ENCODE results near the gene ZNF524.

ZNF524 gene, protein sequence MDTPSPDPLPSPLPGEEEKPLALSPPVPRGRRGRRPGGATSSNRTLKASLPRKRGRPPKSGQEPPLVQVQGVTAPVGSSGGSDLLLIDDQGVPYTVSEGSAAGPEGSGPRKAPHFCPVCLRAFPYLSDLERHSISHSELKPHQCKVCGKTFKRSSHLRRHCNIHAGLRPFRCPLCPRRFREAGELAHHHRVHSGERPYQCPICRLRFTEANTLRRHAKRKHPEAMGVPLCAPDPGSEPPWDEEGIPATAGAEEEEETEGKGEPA
- long read RNA-seq, transcript ZNF524-201 (2 exons, 1,102 nt): major isoform, 88 of 89 reads
- long read RNA-seq, partial matches to known transcripts: 0 of 89 reads
- long read RNA-seq, other reads (novel, unspliced or antisense): 0 of 89 reads

DNA sequence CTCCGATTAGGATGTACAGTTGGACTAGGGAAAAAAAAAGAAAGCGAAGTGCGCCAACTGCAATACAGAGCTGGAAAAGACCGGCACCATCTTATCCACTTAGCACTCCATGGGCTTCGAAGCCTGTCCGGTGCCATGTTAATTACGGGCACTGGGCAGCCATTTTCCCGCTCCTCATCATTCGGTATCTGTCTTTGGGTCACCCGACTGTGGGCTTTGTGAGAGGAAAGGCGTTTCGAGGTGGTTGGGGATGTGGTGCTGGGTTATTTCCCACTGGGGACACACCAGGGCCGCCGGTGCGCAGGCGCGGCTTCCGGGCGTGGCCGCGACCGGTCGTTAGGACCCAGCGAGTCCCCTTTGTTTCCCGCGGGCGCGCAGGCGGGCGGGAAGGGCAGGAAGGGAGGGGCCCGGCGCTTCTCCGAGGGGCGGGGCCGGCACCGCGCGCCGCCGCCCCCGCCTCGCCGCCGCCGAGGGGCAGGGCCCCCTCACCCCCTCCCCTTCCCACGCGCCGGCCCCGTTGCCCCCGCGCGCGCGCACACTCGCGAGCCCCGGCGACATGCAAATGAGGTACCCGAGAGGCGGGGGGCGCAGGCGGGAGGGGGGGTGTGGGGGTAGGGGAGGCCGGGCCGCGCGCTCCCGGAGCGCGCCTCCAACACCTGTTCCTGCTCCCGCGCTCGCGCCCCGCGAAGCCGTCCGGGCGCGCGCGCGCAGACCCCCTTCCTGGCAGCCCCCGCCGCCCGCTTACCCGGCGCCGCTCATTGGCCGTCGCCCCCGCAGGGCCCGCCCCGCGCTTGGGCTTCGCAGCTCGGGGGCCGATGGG, at the start of gene ZNF524:
ZNF524 (plus strand) TSS at position 447 of the 820 bp plus-strand sequence. CDS start 1,825 bp downstream, outside the sequence.
- H3K27ac ChIP-seq (replicated peaks): peak within 1 kb of the TSS; percentile 97
- peak; percentile 75 to 89 for DNase-seq (ENCODE audit: low read depth in 1 of 2, low spot score in 1 of 2)
- TF ChIP-seq GABPA (IDR thresholded peaks at IDR 0.05; ENCODE audit: low read depth): no peak
- TF ChIP-seq POLR2AphosphoS5 (IDR thresholded peaks at IDR 0.05; ENCODE audit: low read depth): peak; percentile 59; the same call in 1 of the 2 replicates
- TF ChIP-seq, protein P1, sequence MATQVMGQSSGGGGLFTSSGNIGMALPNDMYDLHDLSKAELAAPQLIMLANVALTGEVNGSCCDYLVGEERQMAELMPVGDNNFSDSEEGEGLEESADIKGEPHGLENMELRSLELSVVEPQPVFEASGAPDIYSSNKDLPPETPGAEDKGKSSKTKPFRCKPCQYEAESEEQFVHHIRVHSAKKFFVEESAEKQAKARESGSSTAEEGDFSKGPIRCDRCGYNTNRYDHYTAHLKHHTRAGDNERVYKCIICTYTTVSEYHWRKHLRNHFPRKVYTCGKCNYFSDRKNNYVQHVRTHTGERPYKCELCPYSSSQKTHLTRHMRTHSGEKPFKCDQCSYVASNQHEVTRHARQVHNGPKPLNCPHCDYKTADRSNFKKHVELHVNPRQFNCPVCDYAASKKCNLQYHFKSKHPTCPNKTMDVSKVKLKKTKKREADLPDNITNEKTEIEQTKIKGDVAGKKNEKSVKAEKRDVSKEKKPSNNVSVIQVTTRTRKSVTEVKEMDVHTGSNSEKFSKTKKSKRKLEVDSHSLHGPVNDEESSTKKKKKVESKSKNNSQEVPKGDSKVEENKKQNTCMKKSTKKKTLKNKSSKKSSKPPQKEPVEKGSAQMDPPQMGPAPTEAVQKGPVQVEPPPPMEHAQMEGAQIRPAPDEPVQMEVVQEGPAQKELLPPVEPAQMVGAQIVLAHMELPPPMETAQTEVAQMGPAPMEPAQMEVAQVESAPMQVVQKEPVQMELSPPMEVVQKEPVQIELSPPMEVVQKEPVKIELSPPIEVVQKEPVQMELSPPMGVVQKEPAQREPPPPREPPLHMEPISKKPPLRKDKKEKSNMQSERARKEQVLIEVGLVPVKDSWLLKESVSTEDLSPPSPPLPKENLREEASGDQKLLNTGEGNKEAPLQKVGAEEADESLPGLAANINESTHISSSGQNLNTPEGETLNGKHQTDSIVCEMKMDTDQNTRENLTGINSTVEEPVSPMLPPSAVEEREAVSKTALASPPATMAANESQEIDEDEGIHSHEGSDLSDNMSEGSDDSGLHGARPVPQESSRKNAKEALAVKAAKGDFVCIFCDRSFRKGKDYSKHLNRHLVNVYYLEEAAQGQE (IDR thresholded peaks at IDR 0.05; ENCODE audit: insufficient replicate concordance, low read depth): peak; percentile 69
- peak within 1 kb of the TSS; percentile 65 for H3K4me3 ChIP-seq (replicated peaks; ENCODE audit: insufficient read depth, low read length)
- H3K27me3 ChIP-seq (ENCODE audit: insufficient read depth, poor library complexity, severe bottlenecking): no peaks in the 10 kb centered on the region

DNA sequence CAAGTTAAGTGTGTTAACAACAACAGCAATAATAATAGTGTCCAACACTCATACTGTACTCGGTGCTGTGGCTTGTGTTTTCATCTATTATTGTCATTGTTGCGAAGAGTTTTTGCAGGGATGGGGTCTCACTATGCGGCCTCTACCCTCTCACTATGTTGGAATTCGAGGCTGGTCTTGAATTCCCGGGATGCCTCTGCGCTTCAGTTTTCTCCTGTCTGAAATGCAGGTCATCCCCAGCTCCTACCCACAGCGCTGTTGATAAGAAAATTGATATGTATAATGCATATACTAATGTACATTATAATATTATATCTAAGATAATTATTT, 49.8 kb upstream of the ZNF524 start:
- no peak for DNase-seq (ENCODE audit: low read depth in 1 of 2, low spot score in 1 of 2)
- Histone ChIP-seq H3K27ac (replicated peaks) (no peak overlapping the region), H3K4me3 (replicated peaks; ENCODE audit: insufficient read depth, low read length) (no peak overlapping the region), H3K27me3 (ENCODE audit: insufficient read depth, poor library complexity, severe bottlenecking) (peaks cover 10% of the 10 kb centered on the region)
- no peak for TF ChIP-seq SPI1 (IDR thresholded peaks at IDR 0.05; ENCODE audit: borderline replicate concordance, low read depth)
- TF ChIP-seq, protein P1 (IDR thresholded peaks at IDR 0.05; ENCODE audit: insufficient replicate concordance, low read depth): no peak
- TF ChIP-seq, protein P2, sequence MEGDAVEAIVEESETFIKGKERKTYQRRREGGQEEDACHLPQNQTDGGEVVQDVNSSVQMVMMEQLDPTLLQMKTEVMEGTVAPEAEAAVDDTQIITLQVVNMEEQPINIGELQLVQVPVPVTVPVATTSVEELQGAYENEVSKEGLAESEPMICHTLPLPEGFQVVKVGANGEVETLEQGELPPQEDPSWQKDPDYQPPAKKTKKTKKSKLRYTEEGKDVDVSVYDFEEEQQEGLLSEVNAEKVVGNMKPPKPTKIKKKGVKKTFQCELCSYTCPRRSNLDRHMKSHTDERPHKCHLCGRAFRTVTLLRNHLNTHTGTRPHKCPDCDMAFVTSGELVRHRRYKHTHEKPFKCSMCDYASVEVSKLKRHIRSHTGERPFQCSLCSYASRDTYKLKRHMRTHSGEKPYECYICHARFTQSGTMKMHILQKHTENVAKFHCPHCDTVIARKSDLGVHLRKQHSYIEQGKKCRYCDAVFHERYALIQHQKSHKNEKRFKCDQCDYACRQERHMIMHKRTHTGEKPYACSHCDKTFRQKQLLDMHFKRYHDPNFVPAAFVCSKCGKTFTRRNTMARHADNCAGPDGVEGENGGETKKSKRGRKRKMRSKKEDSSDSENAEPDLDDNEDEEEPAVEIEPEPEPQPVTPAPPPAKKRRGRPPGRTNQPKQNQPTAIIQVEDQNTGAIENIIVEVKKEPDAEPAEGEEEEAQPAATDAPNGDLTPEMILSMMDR (IDR thresholded peaks at IDR 0.05; ENCODE audit: insufficient read depth, low read length): no peak

DNA sequence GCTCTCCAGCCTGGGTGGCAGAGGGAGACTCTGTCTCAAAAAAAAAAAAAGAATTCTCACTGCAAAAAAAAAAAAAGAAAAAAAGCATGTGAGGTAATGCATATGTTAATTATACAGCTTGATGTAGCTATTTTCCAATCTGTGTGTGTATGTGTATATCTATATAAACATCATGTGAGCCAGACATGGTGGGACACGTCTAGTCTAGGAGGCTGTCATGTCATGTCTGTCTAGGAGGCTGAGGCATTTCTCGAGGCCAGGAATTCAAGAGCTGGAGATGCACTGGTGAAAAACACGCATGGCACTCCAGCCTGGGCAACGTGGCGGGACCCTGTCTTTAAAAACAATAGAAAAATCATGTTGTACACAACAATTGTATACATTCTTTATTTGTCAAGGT, 47.9 kb upstream of the ZNF524 start:
- peaks cover 9% of the 10 kb centered on the region for H3K27me3 ChIP-seq (ENCODE audit: insufficient read depth, poor library complexity, severe bottlenecking)
- no peak overlapping the region for H3K4me3 ChIP-seq (replicated peaks; ENCODE audit: insufficient read depth, low read length)
- H3K27ac ChIP-seq (replicated peaks): no peak overlapping the region
- DNase-seq (ENCODE audit: low read depth in 1 of 2, low spot score in 1 of 2): no peak
- TF ChIP-seq SPI1 (IDR thresholded peaks at IDR 0.05; ENCODE audit: borderline replicate concordance, low read depth) (no peak), POLR2AphosphoS5 (IDR thresholded peaks at IDR 0.05; ENCODE audit: low read depth) (no peak), GABPA (IDR thresholded peaks at IDR 0.05; ENCODE audit: low read depth) (no peak)
- TF ChIP-seq, protein P1 (IDR thresholded peaks at IDR 0.05; ENCODE audit: insufficient replicate concordance, low read depth): no peak
- TF ChIP-seq, protein P2 (IDR thresholded peaks at IDR 0.05; ENCODE audit: insufficient read depth, low read length): no peak
